ENCODE results near the gene KRTDAP.
A peak's percentile ranks its signal among the peaks of the same experiment; 100 is the strongest.

The KRTDAP gene

GRCh38 chr19:35490364-35490763 is at the start of gene KRTDAP:
TSS of gene KRTDAP (minus strand) at chr19:35490464. CDS start at chr19:35490442, 22 bp downstream.
- no peak for DNase-seq (ENCODE audit: low read depth)

GRCh38 chr19:35539850-35540249 is 49.6 kb upstream of the KRTDAP start:
- DNase-seq (ENCODE audit: low read depth) = no peak

- no peak for DNase-seq (ENCODE audit: low read depth)
Measured at GRCh38 chr19:35539314-35539713, 49.0 kb upstream of the KRTDAP start.

- no peak for DNase-seq (ENCODE audit: low read depth)
Measured at GRCh38 chr19:35534803-35535480, 44.7 kb upstream of the KRTDAP start.

GRCh38 chr19:35533822-35534392 is 43.6 kb upstream of the KRTDAP start:
- peak; percentile 31 for DNase-seq (ENCODE audit: low read depth)

- DNase-seq (ENCODE audit: low read depth) = no peak
Measured at GRCh38 chr19:35533201-35533821, 43.0 kb upstream of the KRTDAP start, which contains the start of gene GAPDHS. TSS of gene GAPDHS (plus strand) at chr19:35533456. CDS start at chr19:35533528, 72 bp downstream.

- DNase-seq (ENCODE audit: low read depth) = no peak
Measured at GRCh38 chr19:35531291-35531690, 41.0 kb upstream of the KRTDAP start.

- DNase-seq (ENCODE audit: low read depth) = no peak
Measured at GRCh38 chr19:35529241-35530218, 39.3 kb upstream of the KRTDAP start.

- DNase-seq (ENCODE audit: low read depth) = no peak
Measured at GRCh38 chr19:35528218-35529038, 38.2 kb upstream of the KRTDAP start, which contains the start of gene SBSN. TSS of gene SBSN (minus strand) at chr19:35528311. CDS start at chr19:35528281, 30 bp downstream.

GRCh38 chr19:35525873-35526272 is 35.6 kb upstream of the KRTDAP start:
- DNase-seq (ENCODE audit: low read depth) = no peak

- no peak for DNase-seq (ENCODE audit: low read depth)
Measured at GRCh38 chr19:35524181-35524837, 34.0 kb upstream of the KRTDAP start.

- no peak for DNase-seq (ENCODE audit: low read depth)
Measured at GRCh38 chr19:35522745-35523327, 32.6 kb upstream of the KRTDAP start.

- no peak for DNase-seq (ENCODE audit: low read depth)
Measured at GRCh38 chr19:35521124-35521743, 31.0 kb upstream of the KRTDAP start.

- DNase-seq (ENCODE audit: low read depth) = no peak
Measured at GRCh38 chr19:35519291-35519690, 29.0 kb upstream of the KRTDAP start.

GRCh38 chr19:35518313-35518712 is 28.0 kb upstream of the KRTDAP start:
- DNase-seq (ENCODE audit: low read depth) = no peak

- no peak for DNase-seq (ENCODE audit: low read depth)
Measured at GRCh38 chr19:35517342-35517741, 27.1 kb upstream of the KRTDAP start.

- DNase-seq (ENCODE audit: low read depth) = no peak
Measured at GRCh38 chr19:35516310-35516709, 26.0 kb upstream of the KRTDAP start.

GRCh38 chr19:35514282-35514809 is 24.1 kb upstream of the KRTDAP start:
- DNase-seq (ENCODE audit: low read depth) = no peak

- DNase-seq (ENCODE audit: low read depth) = no peak
Measured at GRCh38 chr19:35513628-35514281, 23.5 kb upstream of the KRTDAP start, which contains the start of gene DMKN. TSS of gene DMKN (minus strand) at chr19:35513649. CDS start at chr19:35513475, 174 bp downstream.

All from activated T-cell treated with anti-CD3 and anti-CD28 coated beads for 1 hour (primary cell).